GM19455 (cell line): ENCODE measurements around the gene LRRC19.
A peak's percentile ranks its signal among the peaks of the same experiment; 100 is the strongest.

Experiments used
- ATAC-seq: cut with Tn5 transposase; IDR thresholded peaks from one replicate; pipeline ENCODE4 v1.9.1; 2021; ENCODE audit not compliant: unreplicated experiment

The LRRC19 gene

DNA sequence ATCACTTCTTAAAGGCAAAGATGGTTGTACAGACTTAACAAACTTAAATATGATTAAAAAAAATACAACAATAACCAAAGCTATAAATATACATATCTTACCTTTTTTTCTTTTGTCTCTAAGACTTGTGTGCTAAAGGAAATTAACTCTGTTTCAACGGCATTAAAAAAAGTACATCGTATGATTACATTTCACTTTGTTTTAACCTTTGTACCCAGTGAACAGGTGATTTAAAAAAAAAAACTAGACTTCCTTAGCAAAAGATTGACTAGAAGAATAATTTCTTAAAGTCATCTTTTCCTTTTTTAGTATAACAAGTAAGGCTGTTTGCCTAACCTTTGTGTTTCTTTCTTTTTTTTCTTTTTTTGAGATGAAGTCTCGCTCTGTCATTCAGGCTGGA, at the start of gene LRRC19:
Gene LRRC19, minus strand, starts transcription at position 182 of the 400 bp plus-strand sequence. CDS start 5,978 bp downstream, outside the sequence.
- ATAC-seq, result no peak

GRCh38 chr9:27054841-27055240, 49.4 kb upstream of the LRRC19 start:
- ATAC-seq, result no peak

- no peak for ATAC-seq
Measured at GRCh38 chr9:27054125-27054524, 48.7 kb upstream of the LRRC19 start.

GRCh38 chr9:27053369-27054022, 48.0 kb upstream of the LRRC19 start:
- ATAC-seq, result no peak

- ATAC-seq, result no peak
Measured at GRCh38 chr9:27047136-27047535, 41.7 kb upstream of the LRRC19 start.

- no peak for ATAC-seq
Measured at GRCh38 chr9:27043176-27043575, 37.7 kb upstream of the LRRC19 start.

- no peak for ATAC-seq
Measured at GRCh38 chr9:27042476-27042875, 37.0 kb upstream of the LRRC19 start.

- ATAC-seq, result no peak
Measured at GRCh38 chr9:27041746-27042145, 36.3 kb upstream of the LRRC19 start.

DNA sequence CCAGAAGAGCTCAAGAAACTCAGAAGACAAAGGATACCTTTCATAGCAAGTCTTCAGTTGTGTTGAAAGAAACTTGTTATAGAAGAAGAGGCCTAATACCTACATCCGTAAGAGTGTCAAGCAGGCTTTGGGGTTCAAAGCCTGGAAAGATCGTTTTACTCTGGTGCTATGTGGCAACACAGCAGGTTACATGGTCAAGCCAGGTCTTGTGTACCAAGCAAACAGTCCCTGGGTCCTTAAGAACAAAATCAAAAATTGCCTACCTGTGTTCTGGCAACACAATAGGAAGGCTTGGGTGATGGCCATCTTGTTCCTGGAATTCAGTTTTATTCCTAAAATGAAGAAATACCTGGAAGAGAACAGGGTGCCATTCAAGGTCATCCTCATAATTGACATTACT, 32.0 kb upstream of the LRRC19 start:
- ATAC-seq, result no peak

GRCh38 chr9:27033815-27034403, 28.4 kb upstream of the LRRC19 start:
- peak; percentile 83 for ATAC-seq

GRCh38 chr9:27029186-27029585, 23.7 kb upstream of the LRRC19 start:
- ATAC-seq, result no peak

DNA sequence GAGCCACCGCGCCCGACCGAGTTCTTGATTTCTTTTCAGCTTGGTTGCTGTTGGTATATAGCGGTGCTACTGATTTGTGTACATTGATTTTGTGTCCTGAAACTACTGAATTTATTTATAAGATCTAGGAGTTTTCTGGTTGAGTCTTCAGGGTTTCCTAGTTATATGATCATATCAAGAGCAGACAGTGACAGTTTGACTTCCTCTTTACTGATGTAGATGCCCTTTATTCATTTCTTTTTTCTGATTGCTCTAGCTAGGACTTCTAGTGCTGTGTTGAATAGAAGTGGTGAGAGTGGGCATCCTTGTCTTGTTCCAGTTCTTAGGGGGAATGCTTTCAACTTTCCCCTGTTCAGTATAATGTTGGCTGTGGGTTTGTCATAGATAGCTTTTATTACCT, 17.4 kb upstream of the LRRC19 start:
- no peak for ATAC-seq

- no peak for ATAC-seq
Measured at GRCh38 chr9:27019589-27019988, 14.1 kb upstream of the LRRC19 start.

- no peak for ATAC-seq
Measured at GRCh38 chr9:27003426-27004077, 1.9 kb downstream of the LRRC19 start.

GRCh38 chr9:26995810-26996209, 9.7 kb downstream of the LRRC19 start:
- no peak for ATAC-seq

GRCh38 chr9:26983340-26983739, 22.1 kb downstream of the LRRC19 start:
- no peak for ATAC-seq

DNA sequence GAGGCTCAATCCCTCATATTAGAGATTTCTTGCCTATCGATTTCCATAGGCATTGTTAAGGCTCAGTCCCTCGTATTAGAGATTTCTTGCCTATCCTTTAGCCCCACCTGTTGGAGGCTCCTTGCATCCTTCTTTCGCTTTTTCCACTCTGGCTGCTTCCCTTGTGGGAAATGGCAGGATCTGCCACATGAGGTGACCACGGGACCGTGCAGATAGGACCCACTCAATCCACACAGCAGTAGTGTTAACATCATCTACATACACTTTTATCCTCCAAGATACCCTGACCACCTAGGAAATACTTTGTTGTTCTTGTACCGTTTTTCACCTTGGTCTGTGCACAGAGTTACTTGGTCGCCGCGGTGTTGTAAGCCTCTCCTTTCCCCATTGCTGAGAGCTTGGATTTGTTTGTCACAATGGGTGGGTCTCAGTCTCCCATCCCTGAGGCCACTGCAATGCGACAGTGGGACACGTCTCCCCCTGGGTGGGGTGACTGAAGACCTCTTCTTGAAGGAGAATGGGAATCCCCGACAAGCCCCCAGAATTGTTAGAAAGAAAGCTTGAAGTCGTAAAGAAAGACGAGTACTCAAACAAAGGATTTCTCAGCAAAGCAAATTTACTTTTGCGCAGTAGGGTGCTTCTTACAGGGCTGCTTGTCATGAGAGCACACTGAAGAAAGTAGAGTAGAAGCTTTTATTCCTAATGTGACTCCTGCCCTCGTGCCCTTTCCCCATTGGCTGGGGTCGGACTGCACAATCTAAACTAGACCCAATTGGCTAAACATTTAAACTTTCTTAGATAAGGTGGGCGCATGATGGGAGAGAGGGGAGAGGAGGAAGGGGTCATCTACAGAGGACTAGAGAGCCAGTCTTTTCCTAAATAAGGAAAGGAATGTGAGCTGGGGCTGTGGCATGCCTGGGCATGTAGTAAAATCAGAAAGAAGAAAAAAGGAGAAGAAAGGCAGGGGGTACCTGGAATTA, 29.5 kb downstream of the LRRC19 start:
- no peak for ATAC-seq

GRCh38 chr9:26974927-26975326, 30.5 kb downstream of the LRRC19 start:
- no peak for ATAC-seq

- no peak for ATAC-seq
Measured at GRCh38 chr9:26973989-26974388, 31.5 kb downstream of the LRRC19 start.

- no peak for ATAC-seq
Measured at GRCh38 chr9:26971721-26972120, 33.8 kb downstream of the LRRC19 start.

GRCh38 chr9:26956860-26957233, 48.6 kb downstream of the LRRC19 start:
- no peak for ATAC-seq
